Activated CD8-positive, alpha-beta T cell treated with anti-CD3 and anti-CD28 coated beads, Interleukin-2, amount 10 ng/mL, durations not matched to agents 7 days and 5 days (primary cell): Measurements from ENCODE around the gene GSTA3. TPM values are rescaled to one million over a fixed set of nuclear protein-coding genes. Genes with fewer than 3 reads are reported as not detected.

Experiments
- total RNA-seq, 2 experiments: library from RNA; stranded (reverse); gene quantifications; one replicate each; pipeline ENCODE4 v1.2.3, GENCODE V29; 2021

GSTA3 gene
- total RNA-seq, 2 experiments from 2014 or later, result not detected

Other genes starting within 250 kb of the GSTA3 start
- 10 to 100 TPM; 21.5 to 22.2 TPM for gene TMEM14A, start 238.6 kb downstream of the GSTA3 start, total RNA-seq
- gene GSTA2, start 146.2 kb downstream of the GSTA3 start, total RNA-seq, result not detected
- not detected for gene GSTA1, start 105.9 kb downstream of the GSTA3 start, total RNA-seq
- not detected for gene GSTA5, start 68.9 kb downstream of the GSTA3 start, total RNA-seq
- 1 to 10 TPM; 2.9 to 3.5 TPM for gene GSTA4, start 85.6 kb upstream of the GSTA3 start, total RNA-seq
- gene CILK1, start 152.1 kb upstream of the GSTA3 start, total RNA-seq, result 1 to 10 TPM; 4.1 TPM
- 10 to 100 TPM; 54.8 to 56.8 TPM for gene FBXO9, start 155.7 kb upstream of the GSTA3 start, total RNA-seq
- gene GCM1, start 239.1 kb upstream of the GSTA3 start, total RNA-seq, result not detected